Measurements from ENCODE around the gene TLE1.
A peak's percentile ranks its signal among the peaks of the same experiment; 100 is the strongest.

Gene TLE1

DNA sequence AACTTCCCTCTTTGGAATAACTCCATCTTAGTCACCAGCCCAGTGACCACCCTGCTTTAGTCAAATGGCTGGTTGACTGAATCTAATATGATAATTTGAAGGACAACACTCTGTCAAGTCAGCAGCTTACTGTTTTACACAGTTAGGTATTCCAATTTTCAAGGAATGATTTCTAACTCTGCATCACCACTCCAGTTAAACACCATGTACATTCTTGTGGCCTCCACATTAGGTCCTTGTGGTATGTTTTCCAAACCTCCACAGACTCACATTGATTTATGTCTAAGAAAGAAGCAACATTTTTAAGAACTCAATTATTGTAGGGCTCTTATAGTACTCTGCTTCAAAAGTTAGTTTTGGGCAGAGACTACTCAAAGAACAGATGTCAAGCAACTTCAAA is 110.7 kb downstream of the TLE1 start:
- no peak for DNase-seq (ENCODE audit: low spot score)

GRCh38 chr9:81575956-81576355 is 113.4 kb downstream of the TLE1 start:
- DNase-seq (ENCODE audit: low spot score) = no peak

DNA sequence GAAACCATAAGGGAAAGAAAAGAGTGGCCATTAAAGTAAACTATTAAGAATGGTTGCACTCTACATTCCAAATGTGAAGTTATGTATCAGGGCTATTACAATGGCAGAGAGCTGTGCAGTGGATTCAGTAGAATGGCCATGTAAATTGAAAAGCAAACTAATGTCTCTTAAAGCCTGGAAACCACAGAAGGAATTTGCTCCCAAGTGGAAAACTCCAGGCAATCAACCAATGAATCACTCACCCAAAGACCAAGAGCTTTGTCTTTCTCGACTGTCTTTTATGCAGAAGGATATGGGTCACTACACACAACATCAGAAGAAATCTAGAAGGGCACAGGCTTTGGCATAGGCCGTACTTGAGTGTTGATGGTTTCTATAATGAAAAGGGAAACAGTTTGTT is 114.9 kb downstream of the TLE1 start:
- DNase-seq (ENCODE audit: low spot score) = no peak

GRCh38 chr9:81573415-81574321 is 115.7 kb downstream of the TLE1 start:
- no peak for DNase-seq (ENCODE audit: low spot score)

DNA sequence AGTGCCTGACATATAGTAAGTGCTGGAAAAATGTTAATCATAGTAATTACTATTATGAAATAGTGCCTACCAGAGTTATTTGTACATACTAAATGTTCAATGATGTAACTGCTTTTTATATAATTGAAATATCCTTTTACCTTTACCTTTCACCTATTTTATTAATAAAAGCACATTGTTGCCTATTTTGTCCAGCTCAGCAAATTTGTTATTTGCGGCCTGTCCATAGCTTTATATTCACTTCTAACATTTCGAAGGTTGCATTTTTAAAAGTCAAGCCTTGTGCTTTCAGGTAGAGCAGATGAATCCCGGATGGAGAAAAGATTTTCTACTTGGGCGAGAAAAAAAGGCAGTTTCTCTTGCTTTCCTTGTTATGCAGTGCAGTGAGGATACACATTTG is 119.3 kb downstream of the TLE1 start:
- DNase-seq (ENCODE audit: low spot score) = no peak

DNA sequence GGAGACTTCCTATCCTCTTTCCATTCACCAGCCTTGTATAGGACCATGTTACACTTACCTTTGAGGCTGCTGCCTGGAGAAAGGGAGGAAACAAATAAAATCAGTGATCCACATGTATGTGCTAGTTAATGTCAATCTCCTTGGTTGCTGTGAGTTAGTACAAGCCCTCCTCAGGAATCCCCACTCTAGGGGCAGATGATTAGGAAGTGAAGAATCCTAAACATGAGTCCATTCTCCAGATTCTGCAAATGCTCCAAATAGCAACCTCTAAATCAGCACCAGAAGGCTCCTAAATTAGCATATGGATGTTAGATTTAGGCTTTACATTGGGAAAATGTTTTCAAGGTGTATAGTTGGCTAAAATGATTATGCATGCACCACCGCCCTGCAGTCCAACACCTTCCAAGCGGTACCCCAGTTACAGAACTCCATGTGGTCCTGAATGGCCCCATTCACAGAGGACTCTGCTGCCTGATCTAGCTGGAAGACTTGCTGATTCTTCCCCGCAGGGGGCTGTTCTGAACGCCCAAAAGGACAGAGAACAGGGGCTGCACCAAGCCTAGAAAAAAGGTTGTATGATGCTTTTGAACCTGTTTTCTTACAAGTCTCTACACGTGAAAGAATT is 123.2 kb downstream of the TLE1 start:
- no peak for DNase-seq (ENCODE audit: low spot score)

GRCh38 chr9:81565609-81566008 is 123.7 kb downstream of the TLE1 start:
- no peak for DNase-seq (ENCODE audit: low spot score)

DNA sequence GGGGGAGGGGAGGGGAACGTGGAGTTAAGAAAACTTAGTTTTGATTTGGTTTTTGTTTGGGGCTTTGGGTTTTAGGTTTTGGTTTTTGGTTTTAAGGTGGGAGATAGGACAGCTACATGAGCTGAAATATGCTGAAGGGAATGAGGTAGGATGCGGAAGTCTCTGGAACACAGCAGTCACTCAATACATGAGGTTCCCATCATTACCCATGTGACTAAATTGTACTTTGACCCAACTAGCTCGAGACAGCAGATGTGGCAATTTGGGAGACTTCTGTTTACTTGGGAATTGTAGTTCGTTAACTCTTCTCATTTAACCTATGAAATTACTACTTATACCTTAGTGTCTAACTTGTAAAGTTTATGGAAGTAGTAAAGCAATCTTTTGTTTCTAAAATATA is 124.2 kb downstream of the TLE1 start:
- DNase-seq (ENCODE audit: low spot score) = no peak

DNA sequence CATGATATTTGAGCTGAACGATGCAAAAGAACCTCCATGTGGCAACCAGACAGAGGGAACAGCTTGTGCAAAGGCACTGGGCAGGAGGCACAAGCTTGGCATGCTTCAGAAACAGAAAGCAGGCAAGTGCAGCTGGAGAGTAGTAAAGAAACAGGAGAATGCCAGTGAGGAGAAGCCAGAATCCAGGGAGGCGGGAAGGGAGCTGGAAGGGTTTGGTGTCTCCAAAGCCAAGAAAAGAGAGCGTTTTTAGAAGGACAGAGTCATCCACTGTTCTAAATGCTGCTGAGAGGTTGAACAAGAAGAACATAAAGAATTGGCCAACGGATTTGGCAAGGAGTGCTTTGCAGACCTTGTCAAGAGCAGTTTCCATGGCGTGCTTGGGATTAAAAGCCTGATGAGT is 124.7 kb downstream of the TLE1 start:
- DNase-seq (ENCODE audit: low spot score) = no peak

DNA sequence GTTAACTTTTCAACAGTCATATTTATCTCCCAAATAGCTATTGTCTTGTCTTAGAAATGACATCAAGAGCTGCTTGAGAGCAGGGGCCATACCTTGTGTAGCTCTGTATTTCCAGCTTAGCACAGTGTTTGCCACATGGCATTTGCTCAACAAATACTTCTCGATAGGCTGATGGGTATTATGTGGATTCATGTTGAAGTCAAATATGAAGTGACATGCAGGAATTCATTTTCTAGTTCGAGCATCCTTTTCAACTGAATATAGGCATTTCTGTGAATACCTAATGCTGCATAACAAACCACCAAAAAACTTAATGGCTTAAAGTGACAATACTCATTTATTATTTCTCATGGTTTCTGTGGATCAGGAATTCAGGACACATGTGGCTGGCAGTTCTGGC is 125.6 kb downstream of the TLE1 start:
- DNase-seq (ENCODE audit: low spot score) = no peak

GRCh38 chr9:81563020-81563407 is 126.3 kb downstream of the TLE1 start:
- DNase-seq (ENCODE audit: low spot score) = no peak

- DNase-seq (ENCODE audit: low spot score) = no peak
Observed at GRCh38 chr9:81562231-81563019, 126.9 kb downstream of the TLE1 start.

DNA sequence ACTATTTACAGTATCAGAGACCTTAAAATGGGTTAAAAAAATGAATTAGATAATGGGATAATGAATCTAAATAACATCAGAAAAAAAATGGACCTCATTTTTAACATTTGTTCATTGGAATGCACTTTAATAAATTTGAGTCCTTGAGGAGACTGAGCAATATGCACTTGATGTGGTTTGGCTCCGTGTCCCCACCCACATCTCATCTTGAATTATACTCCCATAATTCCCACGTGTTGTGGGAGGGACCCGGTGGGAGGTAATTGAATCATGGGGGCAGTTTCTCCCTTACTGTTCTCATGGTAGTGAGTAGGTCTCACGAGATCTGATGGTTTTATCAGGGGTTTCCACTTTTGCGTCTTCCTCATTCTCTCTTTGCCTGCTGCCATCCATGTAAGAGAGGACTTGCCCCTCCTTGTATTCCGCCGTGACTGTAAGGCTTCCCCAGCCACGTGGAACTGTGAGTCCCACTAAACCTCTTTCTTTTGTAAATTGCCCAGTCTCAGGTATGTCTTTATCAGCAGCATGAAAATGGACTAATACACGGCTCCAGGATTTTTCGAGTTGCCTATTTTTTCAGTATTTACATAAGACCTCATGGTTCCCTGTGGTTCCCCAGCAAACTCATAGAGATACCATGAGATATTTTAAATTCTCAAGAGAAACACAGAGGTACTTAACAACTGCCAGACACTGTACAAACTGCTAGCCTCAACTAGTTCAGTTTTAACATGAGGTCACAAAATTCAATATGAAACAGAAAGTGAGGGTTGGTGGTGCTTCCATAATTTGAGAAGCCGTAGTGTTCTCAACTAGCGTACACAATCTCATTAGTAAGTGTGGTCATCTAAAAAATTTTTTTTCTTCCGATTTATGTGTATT is 128.3 kb downstream of the TLE1 start:
- DNase-seq (ENCODE audit: low spot score) = no peak

DNA sequence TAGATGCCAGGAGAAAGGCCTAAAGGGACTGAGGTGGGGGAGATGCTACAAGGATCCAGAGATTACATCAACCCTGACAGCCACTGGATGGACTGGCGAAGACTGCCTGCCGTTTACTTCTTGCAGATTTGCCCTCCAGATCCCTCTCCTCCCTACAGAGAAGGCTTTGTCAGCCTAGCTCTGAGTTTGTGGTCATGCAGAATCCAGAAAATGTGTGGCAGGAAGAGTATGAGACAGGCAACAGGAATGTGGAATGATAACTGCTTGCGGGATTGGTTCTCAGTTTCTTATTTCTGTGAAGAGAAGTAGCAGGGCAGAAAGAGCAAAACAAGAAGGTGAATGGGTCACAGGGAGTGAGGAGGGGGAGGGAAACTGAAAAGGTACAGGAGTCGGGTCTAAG is 129.6 kb downstream of the TLE1 start:
- no peak for DNase-seq (ENCODE audit: low spot score)

DNA sequence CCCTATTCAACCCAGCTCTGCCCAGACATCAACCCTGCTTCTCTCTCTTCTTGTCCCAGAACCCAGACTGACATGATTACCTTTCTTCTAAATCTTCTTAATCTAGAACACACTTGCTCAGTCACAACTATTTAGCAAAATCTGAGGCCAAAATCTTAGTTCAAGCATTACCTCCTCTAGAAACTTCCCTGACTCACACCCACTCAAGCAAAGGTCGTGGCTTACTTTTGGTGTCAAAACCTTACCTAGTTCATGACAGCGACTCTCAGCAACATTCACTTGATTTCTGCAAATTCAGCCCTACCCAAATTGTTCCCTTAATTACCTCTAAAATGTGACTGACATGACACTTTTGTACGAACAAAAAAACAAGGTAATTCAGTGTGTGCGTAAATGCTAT is 130.2 kb downstream of the TLE1 start:
- no peak for DNase-seq (ENCODE audit: low spot score)

- no peak for DNase-seq (ENCODE audit: low spot score)
Observed at GRCh38 chr9:81558091-81558830, 131.1 kb downstream of the TLE1 start.

DNA sequence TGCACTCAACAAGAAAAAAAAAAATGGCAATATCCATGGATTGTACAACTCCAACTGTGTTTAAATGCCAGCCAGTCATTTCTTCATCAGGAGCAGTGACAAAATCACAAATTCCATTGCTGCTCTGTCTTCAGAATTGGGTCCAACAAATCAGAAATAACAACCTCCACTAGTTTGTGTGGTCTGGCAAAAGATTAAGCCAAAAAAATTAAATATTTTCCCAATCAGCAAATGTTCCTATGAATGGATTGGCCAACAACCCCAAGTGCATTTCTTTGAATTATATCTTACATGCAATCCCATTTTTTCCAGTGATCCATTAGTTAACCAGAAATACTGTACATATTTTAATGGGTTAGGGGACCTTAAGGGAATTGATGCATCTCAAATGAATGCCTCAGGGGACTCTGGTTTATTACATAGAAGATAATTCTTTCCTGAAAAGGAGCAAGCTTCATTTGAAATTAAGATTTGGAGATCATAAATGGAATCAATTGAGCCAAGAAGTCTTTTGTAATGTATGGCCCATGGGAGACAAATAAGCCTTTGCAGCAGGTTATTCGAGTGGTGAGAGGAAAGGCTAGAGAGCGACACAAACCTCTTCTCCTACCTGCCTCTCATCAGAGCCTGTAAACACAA is 131.8 kb downstream of the TLE1 start:
- DNase-seq (ENCODE audit: low spot score) = no peak

- no peak for DNase-seq (ENCODE audit: low spot score)
Observed at GRCh38 chr9:81556923-81557322, 132.4 kb downstream of the TLE1 start.

- peak; percentile 30 for DNase-seq (ENCODE audit: low spot score)
Observed at GRCh38 chr9:81552581-81552991, 136.8 kb downstream of the TLE1 start.

- no peak for DNase-seq (ENCODE audit: low spot score)
Observed at GRCh38 chr9:81550207-81550583, 139.2 kb downstream of the TLE1 start.

Measured in SK-N-DZ (cell line).